Loucy (cell line): ENCODE data around the gene NANOS2.

ENCODE experiments used
- H2AFZ ChIP-seq: fragments of 200-600 bp; sonication (generic); 2 replicates; pipeline ENCODE4 v1.6.0; 2016; ENCODE audit warnings: antibody characterized with exemption, mild to moderate bottlenecking, low read length, moderate library complexity
- H3F3A ChIP-seq: fragments of 200-600 bp; 2 replicates; pipeline ENCODE4 v1.6.0; 2016; ENCODE audit warnings: antibody characterized with exemption, low read depth, mild to moderate bottlenecking
- H3K27me3 ChIP-seq: fragments of 200-600 bp; sonication (generic); 2 replicates; pipeline ENCODE4 v1.6.1; 2014; ENCODE audit warnings: low read length, mild to moderate bottlenecking; ENCODE audit not compliant: insufficient read depth, poor library complexity, severe bottlenecking
- H3K36me3 ChIP-seq: fragments of 200-600 bp; sonication (generic); 2 replicates; pipeline ENCODE4 v1.6.1; 2016; ENCODE audit warnings: low read length; ENCODE audit not compliant: insufficient read depth
- H3K4me1 ChIP-seq: fragments of 200-600 bp; sonication (generic); 2 replicates; pipeline ENCODE4 v1.5.1; 2014; ENCODE audit warnings: low read length, mild to moderate bottlenecking; ENCODE audit not compliant: insufficient read depth, poor library complexity, severe bottlenecking
- H3K4me2 ChIP-seq: fragments of 200-600 bp; sonication (generic); 2 replicates; pipeline ENCODE4 v1.6.0; 2014; ENCODE audit warnings: antibody characterized with exemption, low read length, low read depth, mild to moderate bottlenecking; ENCODE audit not compliant: poor library complexity, severe bottlenecking
- H3K4me3 ChIP-seq: fragments of 200-600 bp; sonication (generic); 2 replicates; pipeline ENCODE4 v1.5.1; 2014; ENCODE audit warnings: low read length, mild to moderate bottlenecking, mixed read lengths; ENCODE audit not compliant: poor library complexity, severe bottlenecking
- H3K79me2 ChIP-seq: fragments of 200-600 bp; sonication (generic); 2 replicates; pipeline ENCODE4 v1.6.1; 2014; ENCODE audit warnings: low read length; ENCODE audit not compliant: insufficient read depth
- H3K9ac ChIP-seq: fragments of 200-600 bp; sonication (generic); 2 replicates; pipeline ENCODE4 v1.6.0; 2014; ENCODE audit warnings: mild to moderate bottlenecking, low read depth, low read length, moderate library complexity; ENCODE audit not compliant: poor library complexity, severe bottlenecking
- H3K9me2 ChIP-seq: fragments of 200-600 bp; sonication (generic); replicated peaks from 2 replicates; pipeline ENCODE4 v1.6.1; 2016; ENCODE audit warnings: low read depth, low read length, mixed read lengths
- H3K9me3 ChIP-seq: fragments of 200-600 bp; sonication (generic); 2 replicates; pipeline ENCODE4 v1.6.1; 2014; ENCODE audit warnings: mild to moderate bottlenecking, antibody characterized with exemption, low read length, low read depth; ENCODE audit not compliant: insufficient read depth
- H4K20me1 ChIP-seq: fragments of 200-600 bp; sonication (generic); 2 replicates; pipeline ENCODE4 v1.6.0; 2014; ENCODE audit warnings: antibody characterized with exemption, low read length, mild to moderate bottlenecking; ENCODE audit not compliant: insufficient read depth, poor library complexity, severe bottlenecking
- CTCF ChIP-seq: fragments of 200-600 bp; sonication (generic); conservative IDR thresholded peaks from 2 replicates; pipeline ENCODE4 v1.5.1; 2014; ENCODE audit warnings: mild to moderate bottlenecking, antibody characterized with exemption, low read length
- EZH2phosphoT487 ChIP-seq: fragments of 200-600 bp; IDR thresholded peaks from 2 replicates; pipeline ENCODE4 v1.6.1; 2018; ENCODE audit warnings: antibody characterized with exemption, mild to moderate bottlenecking, moderate library complexity, borderline replicate concordance

NANOS2 gene

GRCh38 chr19:45876161-45876410 is 38.5 kb downstream of the NANOS2 start:
- H3K9me2 ChIP-seq: no peaks in the 10 kb centered on the region
- peak overlapping the region; percentile 60 for H3K4me3 ChIP-seq
- no peaks in the 10 kb centered on the region for H3K9me3 ChIP-seq
- no peaks in the 10 kb centered on the region for H3K79me2 ChIP-seq
- H3F3A ChIP-seq: no peaks in the 10 kb centered on the region
- H3K27me3 ChIP-seq: no peaks in the 10 kb centered on the region
- no peaks in the 10 kb centered on the region for H3K36me3 ChIP-seq
- H3K4me2 ChIP-seq: peak overlapping the region; percentile 64
- H3K9ac ChIP-seq: peak overlapping the region; percentile 64
- peaks cover 20% of the 10 kb centered on the region for H3K4me1 ChIP-seq
- no peak for TF ChIP-seq CTCF
- TF ChIP-seq EZH2phosphoT487: no peak
- no peaks in the 10 kb centered on the region for H4K20me1 ChIP-seq
- peak overlapping the region; percentile 69 for H2AFZ ChIP-seq

- Histone ChIP-seq H3K27me3 (no peaks in the 10 kb centered on the region), H3K9me3 (no peaks in the 10 kb centered on the region), H2AFZ (no peak overlapping the region), H3K9me2 (no peaks in the 10 kb centered on the region), H3K4me2 (no peak overlapping the region), H3K4me3 (no peak overlapping the region), H4K20me1 (no peaks in the 10 kb centered on the region), H3K36me3 (no peaks in the 10 kb centered on the region), H3K9ac (no peak overlapping the region), H3F3A (no peaks in the 10 kb centered on the region), H3K79me2 (no peaks in the 10 kb centered on the region), H3K4me1 (peaks cover 20% of the 10 kb centered on the region)
- TF ChIP-seq CTCF: no peak
- no peak for TF ChIP-seq EZH2phosphoT487
Observed at GRCh38 chr19:45874620-45874966, 40.0 kb downstream of the NANOS2 start.

- Histone ChIP-seq H3K9me3 (no peaks in the 10 kb centered on the region), H4K20me1 (no peaks in the 10 kb centered on the region), H3K9ac (no peak overlapping the region), H2AFZ (no peak overlapping the region), H3K4me2 (no peak overlapping the region), H3K36me3 (no peaks in the 10 kb centered on the region), H3K79me2 (no peaks in the 10 kb centered on the region), H3K4me3 (no peak overlapping the region), H3K4me1 (peaks cover 17% of the 10 kb centered on the region), H3K9me2 (no peaks in the 10 kb centered on the region), H3K27me3 (no peaks in the 10 kb centered on the region), H3F3A (no peaks in the 10 kb centered on the region)
- no peak for TF ChIP-seq CTCF
- TF ChIP-seq EZH2phosphoT487: no peak
Observed at GRCh38 chr19:45873219-45873772, 41.3 kb downstream of the NANOS2 start.
